ENCODE results near the gene PIWIL1.

DNA sequence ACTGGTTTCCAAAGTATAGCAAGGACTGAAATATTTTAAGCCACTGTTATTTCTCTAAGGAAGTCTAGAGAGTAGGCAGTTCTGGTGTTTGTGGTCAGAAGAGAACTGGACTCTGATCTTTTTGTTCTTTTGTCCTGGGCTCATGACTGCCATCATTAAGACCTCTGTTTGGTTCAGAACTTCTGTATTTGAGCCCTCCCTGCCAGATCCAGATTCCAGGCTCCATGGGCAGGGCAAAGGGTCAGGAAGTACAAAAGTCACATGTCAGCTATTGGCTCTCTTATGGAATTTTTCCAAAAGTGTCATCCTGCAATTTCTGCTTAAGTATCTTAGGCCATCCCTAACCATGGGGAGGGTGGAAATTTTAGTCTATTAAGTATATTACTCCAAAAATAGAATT, 6.8 kb downstream of the PIWIL1 start:
- TF ChIP-seq CTCF (IDR thresholded peaks at IDR 0.05) (no peak), POLR2A (IDR thresholded peaks at IDR 0.05) (no peak)
